Measurements from ENCODE around the gene SREK1.
A peak's percentile ranks its signal among the peaks of the same experiment; 100 is the strongest.
"Not testable (repeated sequence)": the region's sequence is repeated elsewhere in the genome, so short reads cannot be mapped to it uniquely, and the experiment has no call there.

The SREK1 gene

DNA sequence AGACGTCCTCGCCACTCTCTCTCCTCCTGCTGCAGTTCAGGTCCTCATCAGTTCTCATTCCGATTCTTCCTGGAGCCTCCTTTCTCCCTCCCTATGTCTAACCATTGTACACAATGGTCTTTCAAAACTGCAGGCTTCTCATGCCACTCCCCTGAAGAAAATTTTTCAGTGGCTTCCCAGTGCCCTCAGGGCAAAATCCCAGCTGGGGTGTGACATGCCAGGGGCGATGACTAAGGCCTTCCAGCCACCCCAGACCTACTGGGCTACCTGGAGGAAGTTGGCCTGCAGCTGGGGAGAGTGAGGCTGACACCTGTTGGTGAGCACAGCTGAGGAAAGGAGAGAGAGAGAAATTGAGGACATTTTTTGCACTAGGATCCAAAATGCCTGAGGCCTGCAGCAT lies 65.2 kb downstream of the SREK1 start:
- TF ChIP-seq, protein P1, sequence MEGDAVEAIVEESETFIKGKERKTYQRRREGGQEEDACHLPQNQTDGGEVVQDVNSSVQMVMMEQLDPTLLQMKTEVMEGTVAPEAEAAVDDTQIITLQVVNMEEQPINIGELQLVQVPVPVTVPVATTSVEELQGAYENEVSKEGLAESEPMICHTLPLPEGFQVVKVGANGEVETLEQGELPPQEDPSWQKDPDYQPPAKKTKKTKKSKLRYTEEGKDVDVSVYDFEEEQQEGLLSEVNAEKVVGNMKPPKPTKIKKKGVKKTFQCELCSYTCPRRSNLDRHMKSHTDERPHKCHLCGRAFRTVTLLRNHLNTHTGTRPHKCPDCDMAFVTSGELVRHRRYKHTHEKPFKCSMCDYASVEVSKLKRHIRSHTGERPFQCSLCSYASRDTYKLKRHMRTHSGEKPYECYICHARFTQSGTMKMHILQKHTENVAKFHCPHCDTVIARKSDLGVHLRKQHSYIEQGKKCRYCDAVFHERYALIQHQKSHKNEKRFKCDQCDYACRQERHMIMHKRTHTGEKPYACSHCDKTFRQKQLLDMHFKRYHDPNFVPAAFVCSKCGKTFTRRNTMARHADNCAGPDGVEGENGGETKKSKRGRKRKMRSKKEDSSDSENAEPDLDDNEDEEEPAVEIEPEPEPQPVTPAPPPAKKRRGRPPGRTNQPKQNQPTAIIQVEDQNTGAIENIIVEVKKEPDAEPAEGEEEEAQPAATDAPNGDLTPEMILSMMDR (conservative IDR thresholded peaks at IDR 0.05; ENCODE audit: low read depth, low read length) = no peak
- H3K36me3 ChIP-seq (ENCODE audit: insufficient read depth) = no peaks in the 10 kb centered on the region
- no peaks in the 10 kb centered on the region for H4K20me1 ChIP-seq (ENCODE audit: insufficient read depth)
- no peak overlapping the region for H3K27ac ChIP-seq
- no peak overlapping the region for H2AFZ ChIP-seq (ENCODE audit: low read depth)
- H3K9ac ChIP-seq = no peak overlapping the region
- H3K4me3 ChIP-seq (IDR thresholded peaks at IDR 0.05; ENCODE audit: insufficient read depth, low read depth, low read length) = no peak overlapping the region
- no peak overlapping the region for H3K4me2 ChIP-seq
- H3K4me1 ChIP-seq (ENCODE audit: low read depth, poor library complexity, severe bottlenecking) = peaks cover 13% of the 10 kb centered on the region
- H3K27me3 ChIP-seq (ENCODE audit: insufficient read depth, low read depth) = no peaks in the 10 kb centered on the region
- H3K79me2 ChIP-seq (ENCODE audit: insufficient read depth, low read depth) = no peaks in the 10 kb centered on the region

DNA sequence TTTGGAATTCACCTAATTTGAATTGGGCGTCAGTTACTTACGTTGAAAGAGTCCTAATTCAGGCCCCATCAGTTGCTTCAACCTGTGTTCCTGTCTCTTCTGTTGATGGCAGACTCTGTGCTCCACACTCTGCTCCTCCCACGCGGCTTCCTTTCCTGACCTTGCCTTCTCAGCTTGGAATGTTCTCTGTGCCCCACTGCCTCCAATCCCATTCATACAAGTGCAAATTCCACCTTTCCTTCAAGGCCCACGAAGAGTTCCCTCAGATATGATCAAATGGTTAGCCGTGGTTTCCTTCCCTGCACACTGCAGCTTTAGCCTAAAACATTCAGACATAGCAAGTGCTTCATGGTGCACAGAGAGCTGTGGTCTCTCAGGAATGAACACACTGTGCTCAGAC lies 65.7 kb downstream of the SREK1 start:
- Histone ChIP-seq H2AFZ (ENCODE audit: low read depth) (no peak overlapping the region), H3K4me2 (no peak overlapping the region), H3K27me3 (ENCODE audit: insufficient read depth, low read depth) (no peaks in the 10 kb centered on the region), H4K20me1 (ENCODE audit: insufficient read depth) (no peaks in the 10 kb centered on the region), H3K79me2 (ENCODE audit: insufficient read depth, low read depth) (no peaks in the 10 kb centered on the region), H3K4me1 (ENCODE audit: low read depth, poor library complexity, severe bottlenecking) (peaks cover 13% of the 10 kb centered on the region), H3K36me3 (ENCODE audit: insufficient read depth) (no peaks in the 10 kb centered on the region), H3K27ac (no peak overlapping the region), H3K4me3 (IDR thresholded peaks at IDR 0.05; ENCODE audit: insufficient read depth, low read depth, low read length) (no peak overlapping the region), H3K9ac (no peak overlapping the region)
- TF ChIP-seq, protein P1 (conservative IDR thresholded peaks at IDR 0.05; ENCODE audit: low read depth, low read length) = no peak

DNA sequence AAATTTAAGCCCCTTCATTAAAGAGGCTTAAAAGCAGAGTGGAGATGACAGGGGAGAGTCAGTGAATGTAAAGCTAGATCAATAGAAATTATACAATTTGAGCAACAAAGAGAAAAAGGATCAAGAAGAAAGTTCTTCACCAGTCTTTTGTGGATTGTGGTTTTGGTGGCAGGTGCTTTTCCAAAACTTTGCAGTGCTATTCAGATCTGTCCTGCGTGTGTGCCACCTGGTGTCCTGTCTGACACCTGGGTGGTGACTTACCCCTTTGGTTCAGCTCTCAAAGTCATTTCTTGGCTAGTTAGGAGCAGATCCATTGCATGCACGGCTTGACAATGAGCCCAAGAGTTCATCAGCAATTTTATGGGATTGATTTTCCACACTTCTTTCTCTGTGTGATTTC lies 69.4 kb downstream of the SREK1 start:
- Histone ChIP-seq H3K27ac (no peak overlapping the region), H3K27me3 (ENCODE audit: insufficient read depth, low read depth) (no peaks in the 10 kb centered on the region), H3K9ac (no peak overlapping the region), H2AFZ (ENCODE audit: low read depth) (no peak overlapping the region), H3K36me3 (ENCODE audit: insufficient read depth) (no peaks in the 10 kb centered on the region), H4K20me1 (ENCODE audit: insufficient read depth) (no peaks in the 10 kb centered on the region), H3K4me3 (IDR thresholded peaks at IDR 0.05; ENCODE audit: insufficient read depth, low read depth, low read length) (no peak overlapping the region), H3K4me1 (ENCODE audit: low read depth, poor library complexity, severe bottlenecking) (peaks cover 9% of the 10 kb centered on the region), H3K4me2 (no peak overlapping the region), H3K79me2 (ENCODE audit: insufficient read depth, low read depth) (no peaks in the 10 kb centered on the region)
- TF ChIP-seq, protein P1 (conservative IDR thresholded peaks at IDR 0.05; ENCODE audit: low read depth, low read length) = no peak

DNA sequence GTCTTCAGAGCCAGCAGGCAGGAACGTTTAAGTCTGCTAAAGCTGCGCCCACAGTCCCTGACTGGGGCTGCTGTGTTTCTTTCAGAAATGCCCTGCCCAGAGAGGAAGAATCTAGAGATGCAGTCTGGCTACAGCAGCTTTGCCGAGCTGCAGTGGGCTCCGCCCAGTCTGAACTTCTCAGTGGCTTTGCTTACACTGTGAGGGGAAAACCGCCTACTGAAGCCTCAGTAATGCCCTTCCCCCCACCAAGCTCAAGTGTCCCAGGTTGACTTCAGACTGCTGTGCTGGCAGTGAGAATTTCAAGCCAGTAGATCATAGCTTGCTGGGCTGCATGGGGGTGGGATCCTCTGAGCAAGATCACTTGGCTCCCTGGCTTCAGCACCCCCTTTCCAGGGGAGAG lies 78.4 kb downstream of the SREK1 start:
- Histone ChIP-seq H3K9ac (peak overlapping the region; percentile 45; the same call in 1 of the 2 replicates), H3K4me3 (IDR thresholded peaks at IDR 0.05; ENCODE audit: insufficient read depth, low read depth, low read length) (no peak overlapping the region), H3K4me2 (peak overlapping the region; percentile 69), H3K4me1 (ENCODE audit: low read depth, poor library complexity, severe bottlenecking) (peaks cover 29% of the 10 kb centered on the region), H3K27me3 (ENCODE audit: insufficient read depth, low read depth) (no peaks in the 10 kb centered on the region), H3K36me3 (ENCODE audit: insufficient read depth) (no peaks in the 10 kb centered on the region), H2AFZ (ENCODE audit: low read depth) (peak overlapping the region; percentile 79), H3K79me2 (ENCODE audit: insufficient read depth, low read depth) (no peaks in the 10 kb centered on the region), H3K27ac (peak overlapping the region; percentile 78), H4K20me1 (ENCODE audit: insufficient read depth) (no peaks in the 10 kb centered on the region)
- TF ChIP-seq, protein P1 (conservative IDR thresholded peaks at IDR 0.05; ENCODE audit: low read depth, low read length) = no peak

DNA sequence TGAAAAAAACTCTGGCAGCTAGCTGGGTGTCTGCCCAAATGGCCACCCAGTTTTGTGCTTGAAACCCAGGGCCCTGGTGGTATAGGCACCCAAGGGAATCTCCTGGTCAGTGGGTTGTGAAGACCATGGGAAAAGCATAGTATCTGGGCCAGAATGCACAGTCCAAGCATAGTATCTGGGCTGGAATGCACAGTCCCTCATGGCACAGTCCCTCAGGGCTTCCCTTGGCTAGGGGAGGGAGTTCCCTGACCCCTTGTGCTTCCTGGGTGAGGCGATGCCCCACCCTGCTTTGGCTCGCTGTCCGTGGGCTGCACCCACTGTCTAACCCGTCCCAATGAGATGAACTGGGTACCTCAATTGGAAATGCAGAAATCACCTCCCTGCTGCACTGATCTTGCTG lies 78.8 kb downstream of the SREK1 start:
- H4K20me1 ChIP-seq (ENCODE audit: insufficient read depth); H3K36me3 ChIP-seq (ENCODE audit: insufficient read depth); H3K27me3 ChIP-seq (ENCODE audit: insufficient read depth, low read depth); H3K4me3 ChIP-seq (IDR thresholded peaks at IDR 0.05; ENCODE audit: insufficient read depth, low read depth, low read length); H3K79me2 ChIP-seq (ENCODE audit: insufficient read depth, low read depth): not testable (repeated sequence)
- Histone ChIP-seq H3K4me1 (ENCODE audit: low read depth, poor library complexity, severe bottlenecking) (peaks cover 29% of the 10 kb centered on the region), H3K27ac (peak overlapping the region; percentile 78), H3K4me2 (peak overlapping the region; percentile 69), H3K9ac (peak overlapping the region; percentile 45; the same call in 1 of the 2 replicates), H2AFZ (ENCODE audit: low read depth) (peak overlapping the region; percentile 79)
